OCI-LY7 (cell line): ENCODE results near the gene HOXB5. TPM values are rescaled to one million over a fixed set of nuclear protein-coding genes. Genes with fewer than 3 reads are reported as not detected.

Source experiments
- BruUV-seq: library from RNA; stranded (reverse); fragments of 400-500 nt; replicated peaks from 2 replicates; lab custom pipeline; 2021; lab: Mats Ljungman, UMichigan
- CTCF ChIA-PET: fragments of 300-600 bp; sonication (Branson Sonifier 250); formaldehyde crosslinking; loops from one replicate; lab custom pipeline; 2022; ENCODE audit warnings: antibody characterized with exemption; ENCODE audit not compliant: unreplicated experiment; lab: Charles Lee
- POLR2A ChIA-PET: fragments of 300-600 bp; sonication (Branson Sonifier 250); formaldehyde crosslinking; loops from one replicate; lab custom pipeline; 2022; ENCODE audit warnings: antibody characterized with exemption; lab: Charles Lee
- DNase-seq: peaks from one replicate; pipeline ENCODE4 v3.0.0-alpha.2; 2015; ENCODE audit warnings: low spot score
- H2AFZ ChIP-seq: fragments of 200-600 bp; sonication (generic), shearing (Covaris generic); 2 replicates; pipeline ENCODE4 v1.6.1; 2014; ENCODE audit warnings: mild to moderate bottlenecking, antibody characterized with exemption, low read length, moderate library complexity
- H3K27ac ChIP-seq: fragments of 200-600 bp; sonication (generic); 2 replicates; pipeline ENCODE4 v1.5.1; 2014; ENCODE audit warnings: mixed run types, low read depth, mild to moderate bottlenecking, moderate library complexity, low read length, inconsistent platforms; ENCODE audit not compliant: poor library complexity, severe bottlenecking
- H3K36me3 ChIP-seq: fragments of 200-600 bp; sonication (generic); 2 replicates; pipeline ENCODE4 v1.6.1; 2014; ENCODE audit warnings: mild to moderate bottlenecking, antibody characterized with exemption, low read length, moderate library complexity, mixed read lengths; ENCODE audit not compliant: insufficient read depth
- H3K4me1 ChIP-seq: fragments of 200-600 bp; sonication (generic); 2 replicates; pipeline ENCODE4 v1.5.1; 2014; ENCODE audit warnings: mild to moderate bottlenecking, low read length; ENCODE audit not compliant: insufficient read depth, poor library complexity, severe bottlenecking
- H3K4me2 ChIP-seq: fragments of 200-600 bp; sonication (generic); 2 replicates; pipeline ENCODE4 v1.6.1; 2014; ENCODE audit warnings: mild to moderate bottlenecking, low read length
- H3K4me3 ChIP-seq: fragments of 200-600 bp; sonication (generic); 2 replicates; pipeline ENCODE4 v1.5.1; 2014; ENCODE audit warnings: mild to moderate bottlenecking, low read depth, low read length; ENCODE audit not compliant: poor library complexity, severe bottlenecking
- H3K79me2 ChIP-seq: fragments of 200-600 bp; sonication (generic); 2 replicates; pipeline ENCODE4 v1.6.1; 2016; ENCODE audit warnings: low read depth, mild to moderate bottlenecking, low read length, moderate library complexity, mixed read lengths; ENCODE audit not compliant: insufficient read depth
- H3K9me2 ChIP-seq: fragments of 200-600 bp; sonication (generic); 2 replicates; pipeline ENCODE4 v1.6.1; 2016; ENCODE audit warnings: mild to moderate bottlenecking, low read length, mixed read lengths; ENCODE audit not compliant: insufficient read depth
- H3K9me3 ChIP-seq: fragments of 200-600 bp; sonication (generic); 2 replicates; pipeline ENCODE4 v1.6.1; 2014; ENCODE audit warnings: mild to moderate bottlenecking, mixed run types, low read length, mixed read lengths
- H4K20me1 ChIP-seq: fragments of 200-600 bp; sonication (generic); 2 replicates; pipeline ENCODE4 v1.6.1; 2014; ENCODE audit warnings: mild to moderate bottlenecking, antibody characterized with exemption, low read length, moderate library complexity, mixed read lengths; ENCODE audit not compliant: insufficient read depth
- CTCF ChIP-seq: fragments of 200-600 bp; sonication (generic); conservative IDR thresholded peaks from 2 replicates; pipeline ENCODE4 v1.5.1; 2014; ENCODE audit warnings: mild to moderate bottlenecking, antibody characterized with exemption, low read length, moderate library complexity, mixed read lengths
- EZH2phosphoT487 ChIP-seq: fragments of 200-600 bp; sonication (generic); IDR thresholded peaks from 2 replicates; pipeline ENCODE4 v1.6.1; 2018; ENCODE audit warnings: low read depth, borderline replicate concordance, mild to moderate bottlenecking, mixed run types, antibody characterized with exemption, low read length, moderate library complexity, mixed read lengths
- intact Hi-C: fragments of 100-400 bp; cut with micrococcal nuclease; formaldehyde crosslinking; loops from one replicate; pipeline ENCODE4 v1.10.0; 2022; ENCODE audit not compliant: unreplicated experiment
- total RNA-seq, 2 experiments: library from RNA; depleted of rRNA in 1 of 2; stranded (reverse); fragments of >200 nt in 1 of 2; shearing (Covaris generic) in 1 of 2; gene quantifications; 2 replicates each; pipeline ENCODE4 v1.2.3, GENCODE V29; 2014 to 2022

The HOXB5 gene
- total RNA-seq, 2 experiments from 2014 or later: not detected

GRCh38 chr17:48575673-48576478 is 17.7 kb downstream of the HOXB5 start:
- ChIA-PET CTCF (no interaction called here), POLR2A (no interaction called here)
- H3K27ac ChIP-seq: no peak overlapping the region
- no peaks in the 10 kb centered on the region for H3K9me2 ChIP-seq
- H3K9me3 ChIP-seq: no peaks in the 10 kb centered on the region
- peaks cover 19% of the 10 kb centered on the region for H3K4me1 ChIP-seq
- no peak for DNase-seq
- peaks cover 6% of the 10 kb centered on the region; the same call in 1 of the 2 replicates for H3K79me2 ChIP-seq
- H2AFZ ChIP-seq: no peak overlapping the region
- TF ChIP-seq EZH2phosphoT487 (no peak), CTCF (no peak)
- no peak overlapping the region for H3K4me3 ChIP-seq
- H3K4me2 ChIP-seq: no peak overlapping the region
- BruUV-seq: TSS peak; percentile 74
- peaks cover 5% of the 10 kb centered on the region; the same call in 1 of the 2 replicates for H3K36me3 ChIP-seq
- intact Hi-C loops: no loop called here
- H4K20me1 ChIP-seq: no peaks in the 10 kb centered on the region

- Histone ChIP-seq H3K9me2 (no peaks in the 10 kb centered on the region), H2AFZ (no peak overlapping the region), H4K20me1 (no peaks in the 10 kb centered on the region), H3K9me3 (no peaks in the 10 kb centered on the region), H3K4me1 (peaks cover 19% of the 10 kb centered on the region), H3K36me3 (peaks cover 5% of the 10 kb centered on the region; the same call in 1 of the 2 replicates), H3K79me2 (peaks cover 6% of the 10 kb centered on the region; the same call in 1 of the 2 replicates), H3K4me3 (no peak overlapping the region), H3K27ac (no peak overlapping the region), H3K4me2 (no peak overlapping the region)
- CTCF ChIA-PET: no interaction called here
- DNase-seq: no peak
- BruUV-seq: no TSS peak
- TF ChIP-seq CTCF (no peak), EZH2phosphoT487 (no peak)
- POLR2A ChIA-PET: no interaction called here
- intact Hi-C loops: no loop called here
Measured at GRCh38 chr17:48575066-48575582, 18.5 kb downstream of the HOXB5 start.
